Stimulated activated CD8-positive, alpha-beta memory T cell treated with anti-CD3 and anti-CD28 coated beads, Interleukin-4, amount 100 ng/mL, for 48 hours (primary cell): ENCODE results near the gene MYBBP1A.
A peak's percentile ranks its signal among the peaks of the same experiment; 100 is the strongest.

ENCODE experiments used
- DNase-seq: peaks from one replicate; pipeline ENCODE4 v3.0.0-alpha.2; 2020

Gene MYBBP1A

GRCh38 chr17:4534515-4534914 lies 20.7 kb downstream of the MYBBP1A start:
- DNase-seq = no peak

- DNase-seq = peak; percentile 51
These were observed 21.4 kb downstream of the MYBBP1A start for GRCh38 chr17:4533523-4534504.

- no peak for DNase-seq
These were observed 22.2 kb downstream of the MYBBP1A start for GRCh38 chr17:4532860-4533522.

- no peak for DNase-seq
These were observed 23.0 kb downstream of the MYBBP1A start for GRCh38 chr17:4531988-4532736.

- DNase-seq = no peak
These were observed 24.1 kb downstream of the MYBBP1A start for GRCh38 chr17:4530799-4531730.

GRCh38 chr17:4529533-4530152 lies 25.5 kb downstream of the MYBBP1A start:
- DNase-seq = no peak

GRCh38 chr17:4527566-4528125 lies 27.5 kb downstream of the MYBBP1A start:
- DNase-seq = no peak

- no peak for DNase-seq
These were observed 28.1 kb downstream of the MYBBP1A start for GRCh38 chr17:4527134-4527533.

- DNase-seq = no peak
These were observed 29.3 kb downstream of the MYBBP1A start for GRCh38 chr17:4525691-4526397.

- no peak for DNase-seq
These were observed 31.2 kb downstream of the MYBBP1A start for GRCh38 chr17:4523946-4524345.

GRCh38 chr17:4522661-4523060 lies 32.5 kb downstream of the MYBBP1A start:
- no peak for DNase-seq

- DNase-seq = no peak
These were observed 34.1 kb downstream of the MYBBP1A start for GRCh38 chr17:4520894-4521600.

GRCh38 chr17:4520060-4520893 lies 34.9 kb downstream of the MYBBP1A start:
- DNase-seq = no peak

GRCh38 chr17:4519361-4519788 lies 35.8 kb downstream of the MYBBP1A start:
- DNase-seq = no peak

GRCh38 chr17:4518901-4519300 lies 36.3 kb downstream of the MYBBP1A start:
- DNase-seq = no peak

GRCh38 chr17:4516735-4517134 lies 38.4 kb downstream of the MYBBP1A start:
- no peak for DNase-seq

GRCh38 chr17:4515501-4515900 lies 39.7 kb downstream of the MYBBP1A start:
- no peak for DNase-seq

- no peak for DNase-seq
These were observed 40.4 kb downstream of the MYBBP1A start for GRCh38 chr17:4514779-4515178.

- no peak for DNase-seq
These were observed 41.0 kb downstream of the MYBBP1A start for GRCh38 chr17:4514206-4514605.
